ENCODE measurements around the gene PLEKHN1. TPM values are rescaled to one million over a fixed set of nuclear protein-coding genes. Genes with fewer than 3 reads are reported as not detected.

Gene PLEKHN1
- total RNA-seq, 2 experiments from 2014 or later = not detected

DNA sequence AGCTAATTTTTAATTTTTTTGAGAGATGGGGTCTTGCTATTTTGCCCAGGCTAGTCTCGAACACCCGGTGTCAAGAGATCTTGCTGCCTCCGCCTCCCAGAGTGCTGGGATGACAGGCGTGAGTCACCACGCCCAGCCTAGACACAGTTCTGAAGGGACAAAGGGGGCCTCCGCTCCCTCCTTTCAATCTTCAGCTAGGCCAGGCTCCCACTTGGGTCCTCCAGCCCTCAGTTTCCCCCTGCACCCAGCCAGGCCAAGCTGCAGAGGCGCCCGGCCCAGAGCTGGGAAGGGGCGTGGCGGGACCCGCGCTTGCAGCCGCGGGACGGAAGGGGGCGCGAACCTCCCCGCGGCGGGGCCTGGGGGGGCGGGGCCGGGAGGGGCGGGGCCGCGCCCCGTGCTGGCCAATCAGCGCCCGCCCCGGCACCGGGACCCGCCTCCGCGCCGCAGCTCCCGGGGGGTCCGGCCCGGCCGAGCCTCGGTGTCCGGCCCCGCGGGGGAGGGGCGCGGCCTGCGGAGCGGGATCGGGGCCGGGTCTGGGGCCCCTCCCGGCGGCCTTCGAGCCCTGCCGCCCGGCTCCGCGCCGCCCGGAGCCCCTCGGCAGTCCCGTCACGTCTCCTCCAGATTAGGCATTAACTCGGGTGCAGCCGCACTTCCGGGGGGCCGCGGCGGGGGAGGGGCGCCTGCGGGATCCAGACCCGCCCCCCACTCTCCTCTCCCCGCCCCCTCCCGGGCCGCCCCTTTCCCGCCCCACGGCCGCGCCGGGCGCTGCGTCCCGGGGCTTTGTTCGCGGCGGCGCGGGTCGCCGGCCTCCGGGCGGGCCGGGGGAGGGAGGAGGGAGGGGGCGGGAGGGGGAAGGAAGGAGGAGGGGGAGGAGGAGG is 53.1 kb downstream of the PLEKHN1 start:
- H4K20me1 ChIP-seq (ENCODE audit: insufficient read depth, low read length) = no peaks in the 10 kb centered on the region
- TF ChIP-seq, protein P1, sequence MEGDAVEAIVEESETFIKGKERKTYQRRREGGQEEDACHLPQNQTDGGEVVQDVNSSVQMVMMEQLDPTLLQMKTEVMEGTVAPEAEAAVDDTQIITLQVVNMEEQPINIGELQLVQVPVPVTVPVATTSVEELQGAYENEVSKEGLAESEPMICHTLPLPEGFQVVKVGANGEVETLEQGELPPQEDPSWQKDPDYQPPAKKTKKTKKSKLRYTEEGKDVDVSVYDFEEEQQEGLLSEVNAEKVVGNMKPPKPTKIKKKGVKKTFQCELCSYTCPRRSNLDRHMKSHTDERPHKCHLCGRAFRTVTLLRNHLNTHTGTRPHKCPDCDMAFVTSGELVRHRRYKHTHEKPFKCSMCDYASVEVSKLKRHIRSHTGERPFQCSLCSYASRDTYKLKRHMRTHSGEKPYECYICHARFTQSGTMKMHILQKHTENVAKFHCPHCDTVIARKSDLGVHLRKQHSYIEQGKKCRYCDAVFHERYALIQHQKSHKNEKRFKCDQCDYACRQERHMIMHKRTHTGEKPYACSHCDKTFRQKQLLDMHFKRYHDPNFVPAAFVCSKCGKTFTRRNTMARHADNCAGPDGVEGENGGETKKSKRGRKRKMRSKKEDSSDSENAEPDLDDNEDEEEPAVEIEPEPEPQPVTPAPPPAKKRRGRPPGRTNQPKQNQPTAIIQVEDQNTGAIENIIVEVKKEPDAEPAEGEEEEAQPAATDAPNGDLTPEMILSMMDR (conservative IDR thresholded peaks at IDR 0.05; ENCODE audit: low read length) = peak; percentile 45
- no peak for TF ChIP-seq EZH2phosphoT487 (IDR thresholded peaks at IDR 0.05; ENCODE audit: borderline replicate concordance, low read depth, low read length)
- peak; percentile 87 for DNase-seq (ENCODE audit: low spot score)
- H2AFZ ChIP-seq (ENCODE audit: low read length) = no peak overlapping the region
- H3K79me2 ChIP-seq (ENCODE audit: insufficient read depth, low read depth, low read length) = no peaks in the 10 kb centered on the region
- no TSS peak for BruUV-seq (replicated peaks)
- CTCF ChIA-PET (ENCODE audit: unreplicated experiment) = no interaction called here
- intact Hi-C loops (cut with micrococcal nuclease; ENCODE audit: unreplicated experiment) = loop anchor here (1.0 to 5.0 kb wide), 2 partner anchors 14 to 43 kb away; no protein-coding TSS in a partner anchor
- no peaks in the 10 kb centered on the region for H3K36me3 ChIP-seq (ENCODE audit: insufficient read depth, low read length)
- peaks cover 17% of the 10 kb centered on the region for H3K4me1 ChIP-seq (ENCODE audit: insufficient read depth, low read length, poor library complexity, severe bottlenecking)
- H3K9me3 ChIP-seq (ENCODE audit: low read length) = no peaks in the 10 kb centered on the region
- H3K27ac ChIP-seq (ENCODE audit: low read depth, low read length, poor library complexity, severe bottlenecking) = no peak overlapping the region
- H3K4me2 ChIP-seq (ENCODE audit: low read length) = peak overlapping the region; percentile 46; the same call in 1 of the 2 replicates
- POLR2A ChIA-PET = no interaction called here
- H3K9me2 ChIP-seq (ENCODE audit: insufficient read depth, low read length) = no peaks in the 10 kb centered on the region
- H3K4me3 ChIP-seq (ENCODE audit: low read depth, low read length, poor library complexity, severe bottlenecking) = peak overlapping the region; percentile 65

- Histone ChIP-seq H3K79me2 (ENCODE audit: insufficient read depth, low read depth, low read length) (no peaks in the 10 kb centered on the region), H2AFZ (ENCODE audit: low read length) (no peak within 1 kb of the TSS), H3K4me1 (ENCODE audit: insufficient read depth, low read length, poor library complexity, severe bottlenecking) (peaks cover 11% of the 10 kb centered on the region), H3K4me2 (ENCODE audit: low read length) (peak within 1 kb of the TSS; percentile 60), H3K9me3 (ENCODE audit: low read length) (no peaks in the 10 kb centered on the region), H3K27ac (ENCODE audit: low read depth, low read length, poor library complexity, severe bottlenecking) (no peak within 1 kb of the TSS), H3K36me3 (ENCODE audit: insufficient read depth, low read length) (no peaks in the 10 kb centered on the region), H3K9me2 (ENCODE audit: insufficient read depth, low read length) (no peaks in the 10 kb centered on the region), H3K4me3 (ENCODE audit: low read depth, low read length, poor library complexity, severe bottlenecking) (peak within 1 kb of the TSS; percentile 65), H4K20me1 (ENCODE audit: insufficient read depth, low read length) (no peaks in the 10 kb centered on the region)
- DNase-seq (ENCODE audit: low spot score) = no peak
- BruUV-seq (replicated peaks) = no TSS peak
- TF ChIP-seq, protein P1 (conservative IDR thresholded peaks at IDR 0.05; ENCODE audit: low read length) = no peak
- no peak for TF ChIP-seq EZH2phosphoT487 (IDR thresholded peaks at IDR 0.05; ENCODE audit: borderline replicate concordance, low read depth, low read length)
- intact Hi-C loops (cut with micrococcal nuclease; ENCODE audit: unreplicated experiment) = loop anchor here (1.0 to 5.0 kb wide), 2 partner anchors 13 to 42 kb away; no protein-coding TSS in a partner anchor
- ChIA-PET POLR2A (no interaction called here), CTCF (ENCODE audit: unreplicated experiment) (no interaction called here)
Measured at GRCh38 chr1:1020000-1020404, 53.7 kb downstream of the PLEKHN1 start, which contains the start of gene AGRN. Gene AGRN (plus strand): TSS chr1:1020120. CDS start chr1:1020173, 53 bp downstream.
